Left hindlimb (tissue), 1 donor: ENCODE data around the gene HLA-DMB.

Experiments used
- DNase-seq: peaks from one replicate; pipeline ENCODE4 v3.0.0-alpha.2; 2018

Gene HLA-DMB

GRCh38 chr6:32905078-32905477 lies 35.8 kb downstream of the HLA-DMB start:
- DNase-seq = no peak

- DNase-seq = no peak
These were observed 36.9 kb downstream of the HLA-DMB start for GRCh38 chr6:32903952-32904351.

GRCh38 chr6:32895006-32895345 lies 45.9 kb downstream of the HLA-DMB start:
- no peak for DNase-seq

- DNase-seq = peak; percentile 95
These were observed 46.5 kb downstream of the HLA-DMB start for GRCh38 chr6:32894085-32895005.

GRCh38 chr6:32890831-32891230 lies 50.0 kb downstream of the HLA-DMB start:
- DNase-seq = no peak

- no peak for DNase-seq
These were observed 51.3 kb downstream of the HLA-DMB start for GRCh38 chr6:32889533-32889932.

- no peak for DNase-seq
These were observed 52.3 kb downstream of the HLA-DMB start for GRCh38 chr6:32888576-32888975.

- no peak for DNase-seq
These were observed 53.2 kb downstream of the HLA-DMB start for GRCh38 chr6:32887616-32888015.

GRCh38 chr6:32886681-32887383 lies 54.0 kb downstream of the HLA-DMB start:
- no peak for DNase-seq

GRCh38 chr6:32885698-32886286 lies 55.0 kb downstream of the HLA-DMB start:
- DNase-seq = no peak
